Tibial nerve (tissue), 4 donors: ENCODE data around the gene LRRC8D.

ENCODE experiments used
- EP300 ChIP-seq, 2 donors: sonication (generic); formaldehyde crosslinking; IDR thresholded peaks; one replicate each; pipeline ENCODE4 v1.6.1; 2017; ENCODE audit warnings: antibody characterized with exemption in 2 of 2, mild to moderate bottlenecking in 1 of 2
- POLR2A ChIP-seq, 2 donors: fragments of 450-650 bp; IDR thresholded peaks; one replicate each; pipeline ENCODE4 v1.6.1; 2017; ENCODE audit warnings: antibody characterized with exemption in 2 of 2, mild to moderate bottlenecking in 2 of 2, moderate library complexity in 2 of 2
- TF ChIP-seq, protein P1 (sequence below), 5 experiments: fragments of 200-600 bp in 3 of 5; fragments of 450-650 bp in 2 of 5; sonication (generic) in 3 of 5; IDR thresholded peaks; one replicate each; pipeline ENCODE4 v1.5.1; 2016 to 2019; ENCODE audit warnings: antibody characterized with exemption in 5 of 5, mild to moderate bottlenecking in 3 of 5, moderate library complexity in 2 of 5

DNA sequence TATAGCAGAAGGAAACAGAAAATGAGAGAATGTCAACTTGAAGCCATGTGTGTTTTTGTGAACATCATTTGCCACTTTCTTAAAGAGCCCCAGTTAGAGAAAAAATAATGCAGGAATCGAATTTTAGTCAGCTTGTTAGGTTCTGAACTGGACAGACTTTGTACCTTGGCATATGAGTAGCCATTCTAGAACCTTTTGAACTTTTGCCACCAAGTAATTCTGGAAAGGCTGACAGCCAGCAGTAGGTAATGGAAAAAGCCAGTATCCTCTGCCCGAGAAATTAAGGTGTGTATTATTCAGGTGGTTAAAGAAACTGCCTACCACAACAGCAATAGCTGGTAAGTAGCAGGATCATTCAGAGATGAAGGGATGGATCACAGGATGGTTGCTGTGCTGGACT, 20.7 kb downstream of the LRRC8D start:
- TF ChIP-seq POLR2A (IDR thresholded peaks at IDR 0.05) (no peak), EP300 (IDR thresholded peaks at IDR 0.05) (no peak)
- TF ChIP-seq, protein P1, sequence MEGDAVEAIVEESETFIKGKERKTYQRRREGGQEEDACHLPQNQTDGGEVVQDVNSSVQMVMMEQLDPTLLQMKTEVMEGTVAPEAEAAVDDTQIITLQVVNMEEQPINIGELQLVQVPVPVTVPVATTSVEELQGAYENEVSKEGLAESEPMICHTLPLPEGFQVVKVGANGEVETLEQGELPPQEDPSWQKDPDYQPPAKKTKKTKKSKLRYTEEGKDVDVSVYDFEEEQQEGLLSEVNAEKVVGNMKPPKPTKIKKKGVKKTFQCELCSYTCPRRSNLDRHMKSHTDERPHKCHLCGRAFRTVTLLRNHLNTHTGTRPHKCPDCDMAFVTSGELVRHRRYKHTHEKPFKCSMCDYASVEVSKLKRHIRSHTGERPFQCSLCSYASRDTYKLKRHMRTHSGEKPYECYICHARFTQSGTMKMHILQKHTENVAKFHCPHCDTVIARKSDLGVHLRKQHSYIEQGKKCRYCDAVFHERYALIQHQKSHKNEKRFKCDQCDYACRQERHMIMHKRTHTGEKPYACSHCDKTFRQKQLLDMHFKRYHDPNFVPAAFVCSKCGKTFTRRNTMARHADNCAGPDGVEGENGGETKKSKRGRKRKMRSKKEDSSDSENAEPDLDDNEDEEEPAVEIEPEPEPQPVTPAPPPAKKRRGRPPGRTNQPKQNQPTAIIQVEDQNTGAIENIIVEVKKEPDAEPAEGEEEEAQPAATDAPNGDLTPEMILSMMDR (IDR thresholded peaks at IDR 0.05), result no peak
